GM23338 (cell line): ENCODE results near the gene SLC2A9. TPM values are rescaled to one million over a fixed set of nuclear protein-coding genes. Genes with fewer than 3 reads are reported as not detected.

Source experiments
- ATAC-seq: fragments of 200-7000 bp; cut with Tn5 transposase; 3 replicates; pipeline ENCODE4 v1.9.1; 2020
- DNase-seq: peaks from one replicate; pipeline ENCODE4 v3.0.0-alpha.2; 2015; ENCODE audit warnings: low spot score
- H2AFZ ChIP-seq: fragments of 200-600 bp; sonication (generic); 2 replicates; pipeline ENCODE4 v1.8.0; 2016; ENCODE audit warnings: antibody characterized with exemption, mild to moderate bottlenecking, moderate library complexity
- H3F3A ChIP-seq: fragments of 200-600 bp; sonication (generic); replicated peaks from 2 replicates; pipeline ENCODE4 v1.8.0; 2017; ENCODE audit warnings: antibody characterized with exemption, mixed run types, low read depth
- H3K27ac ChIP-seq: fragments of 200-600 bp; sonication (generic); 2 replicates; pipeline ENCODE4 v1.6.1; 2016; ENCODE audit warnings: low read depth
- H3K27me3 ChIP-seq: fragments of 200-600 bp; sonication (generic); 2 replicates; pipeline ENCODE4 v1.8.0; 2016; ENCODE audit warnings: mild to moderate bottlenecking, mixed run types, moderate library complexity; ENCODE audit not compliant: insufficient read depth
- H3K36me3 ChIP-seq: fragments of 200-600 bp; sonication (generic); 2 replicates; pipeline ENCODE4 v1.8.0; 2016; ENCODE audit warnings: mild to moderate bottlenecking; ENCODE audit not compliant: insufficient read depth
- H3K4me1 ChIP-seq: fragments of 200-600 bp; sonication (generic); 2 replicates; pipeline ENCODE4 v1.8.0; 2016; ENCODE audit warnings: mild to moderate bottlenecking, moderate library complexity; ENCODE audit not compliant: insufficient read depth
- H3K4me2 ChIP-seq: fragments of 200-600 bp; sonication (generic); 2 replicates; pipeline ENCODE4 v1.7.1; 2017; ENCODE audit warnings: mixed run types
- H3K4me3 ChIP-seq: fragments of 200-600 bp; sonication (generic); 2 replicates; pipeline ENCODE4 v1.6.1; 2016; ENCODE audit warnings: mixed run types
- H3K79me2 ChIP-seq: fragments of 200-600 bp; sonication (generic); replicated peaks from 2 replicates; pipeline ENCODE4 v1.8.0; 2017; ENCODE audit warnings: mild to moderate bottlenecking; ENCODE audit not compliant: insufficient read depth
- H3K9me2 ChIP-seq: fragments of 200-600 bp; sonication (generic); 2 replicates; pipeline ENCODE4 v1.8.0; 2017; ENCODE audit not compliant: insufficient read depth
- H4K20me1 ChIP-seq: fragments of 200-600 bp; sonication (generic); replicated peaks from 2 replicates; pipeline ENCODE4 v1.8.0; 2017; ENCODE audit warnings: mild to moderate bottlenecking; ENCODE audit not compliant: insufficient read depth
- H3K27ac Mint-ChIP-seq: 2 replicates; pipeline ENCODE4 v1.8.0; 2020; ENCODE audit warnings: inconsistent platforms, mild to moderate bottlenecking, moderate library complexity, mixed read lengths
- H3K27me3 Mint-ChIP-seq: 3 replicates; pipeline ENCODE4 v1.8.0; 2022; ENCODE audit warnings: low read depth, mild to moderate bottlenecking, moderate library complexity, mixed read lengths, inconsistent platforms; ENCODE audit not compliant: insufficient read depth, poor library complexity
- H3K36me3 Mint-ChIP-seq: 3 replicates; pipeline ENCODE4 v1.8.0; 2021; ENCODE audit warnings: low read depth, mild to moderate bottlenecking, inconsistent platforms, moderate library complexity, mixed read lengths
- H3K4me1 Mint-ChIP-seq: 3 replicates; pipeline ENCODE4 v1.8.0; 2020; ENCODE audit warnings: mild to moderate bottlenecking, inconsistent platforms, mixed read lengths
- H3K4me3 Mint-ChIP-seq: 3 replicates; pipeline ENCODE4 v1.8.0; 2021; ENCODE audit warnings: moderate library complexity, mild to moderate bottlenecking, inconsistent platforms, mixed read lengths
- H3K9me3 Mint-ChIP-seq: 3 replicates; pipeline ENCODE4 v1.8.0; 2020; ENCODE audit warnings: moderate library complexity, mild to moderate bottlenecking, inconsistent platforms, mixed read lengths
- CREB1 ChIP-seq: fragments of 250-450 bp; sonication (Bioruptor Pico); IDR thresholded peaks from 2 replicates; pipeline ENCODE4 v1.5.0; 2020; ENCODE audit warnings: low read depth, mild to moderate bottlenecking, moderate library complexity
- CTCF ChIP-seq, 2 experiments: fragments of 200-600 bp in 1 of 2; sonication (generic) in 1 of 2; conservative IDR thresholded peaks; 2 replicates each; pipeline versions ENCODE4 v1.5.1 to v1.6.1; 2016 to 2017; ENCODE audit warnings: antibody characterized with exemption in 2 of 2, low read depth in 2 of 2, mild to moderate bottlenecking in 2 of 2, moderate library complexity in 1 of 2
- EZH2 ChIP-seq: fragments of 200-600 bp; sonication (generic); IDR thresholded peaks from one replicate; pipeline ENCODE4 v1.8.0; 2017; ENCODE audit warnings: antibody characterized with exemption, mild to moderate bottlenecking, low read depth; ENCODE audit not compliant: unreplicated experiment
- EZH2phosphoT487 ChIP-seq: fragments of 200-600 bp; sonication (generic); IDR thresholded peaks from one replicate; pipeline ENCODE4 v1.8.1; 2018; ENCODE audit warnings: antibody characterized with exemption; ENCODE audit not compliant: unreplicated experiment
- JUNB ChIP-seq: IDR thresholded peaks from one replicate; pipeline ENCODE4 v1.6.1; 2016; ENCODE audit warnings: antibody characterized with exemption; ENCODE audit not compliant: unreplicated experiment
- NANOG ChIP-seq: IDR thresholded peaks from 2 replicates; pipeline ENCODE4 v1.6.1; 2016; ENCODE audit warnings: antibody characterized with exemption, borderline replicate concordance
- POLR2AphosphoS5 ChIP-seq: IDR thresholded peaks from 2 replicates; pipeline ENCODE4 v1.6.1; 2016; ENCODE audit warnings: antibody characterized with exemption, low read depth
- STAT1 ChIP-seq: IDR thresholded peaks from one replicate; pipeline ENCODE4 v1.6.1; 2016; ENCODE audit warnings: antibody characterized with exemption; ENCODE audit not compliant: unreplicated experiment
- ZNF114 ChIP-seq: fragments of 250-450 bp; sonication (Bioruptor Pico); IDR thresholded peaks from 2 replicates; pipeline ENCODE4 v1.5.0; 2020; ENCODE audit warnings: mild to moderate bottlenecking, moderate library complexity
- ZNF331 ChIP-seq: fragments of 250-450 bp; sonication (Bioruptor Pico); IDR thresholded peaks from 2 replicates; pipeline ENCODE4 v1.5.0; 2020; ENCODE audit warnings: low read depth, mild to moderate bottlenecking, moderate library complexity
- polyA plus RNA-seq: library from polyadenylated mRNA; unstranded; fragments of >200 nt; fragmentation: Nextera tagmentation; extraction: Ambion mirVana; gene quantifications from 2 replicates; pipeline ENCODE4 v1.2.1, GENCODE V29; 2016
- total RNA-seq: library from RNA; depleted of rRNA; stranded (reverse); fragments of >200 nt; shearing (Covaris generic); gene quantifications from 2 replicates; pipeline ENCODE4 v1.2.3, GENCODE V29; 2014
- TF ChIP-seq, protein P1 (sequence below): IDR thresholded peaks from 2 replicates; pipeline ENCODE4 v1.6.1; 2016; ENCODE audit warnings: antibody characterized with exemption
- TF ChIP-seq, protein P2 (sequence below): fragments of 250-450 bp; sonication (Bioruptor Pico); IDR thresholded peaks from 2 replicates; pipeline ENCODE4 v1.5.0; 2020; ENCODE audit warnings: mild to moderate bottlenecking, moderate library complexity

Gene SLC2A9
- total and polyA plus RNA-seq, 2 experiments from 2014 or later, result 0.21 to 0.40 TPM

DNA sequence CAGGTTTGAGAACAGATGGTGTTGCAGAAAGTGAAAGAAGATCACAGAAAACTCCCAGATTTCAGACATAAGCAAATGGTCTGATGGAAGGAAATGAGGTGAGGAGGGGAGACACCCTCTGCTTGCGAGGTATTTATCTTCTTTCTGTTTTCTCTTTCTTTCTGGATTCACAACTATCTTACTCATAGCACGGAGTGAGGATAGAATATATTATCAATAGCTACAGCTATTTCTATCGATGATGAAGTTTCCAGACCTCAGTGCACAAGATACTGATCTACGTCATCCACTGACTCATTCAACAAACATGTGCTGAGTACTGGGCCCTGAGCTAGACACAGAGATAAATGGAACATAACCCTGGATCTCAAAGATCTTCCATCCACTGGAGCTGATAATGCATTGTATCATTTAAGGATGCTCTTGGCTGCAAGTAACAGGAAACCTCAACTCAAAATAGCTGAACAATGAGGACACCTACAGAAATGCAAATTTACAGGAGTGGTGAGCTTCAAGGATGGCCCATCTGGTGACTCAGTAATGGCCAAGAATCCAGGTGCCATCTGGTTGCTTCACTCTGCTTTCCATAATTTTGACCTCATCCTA is 21.2 kb downstream of the SLC2A9 start:
- H3K79me2 ChIP-seq, result no peaks in the 10 kb centered on the region
- Mint-ChIP-seq H3K27me3 (no peaks in the 10 kb centered on the region), H3K4me1 (no peaks in the 10 kb centered on the region), H3K27ac (no peak overlapping the region), H3K9me3 (no peaks in the 10 kb centered on the region), H3K36me3 (no peaks in the 10 kb centered on the region), H3K4me3 (no peak overlapping the region)
- H3K27me3 ChIP-seq, result no peaks in the 10 kb centered on the region
- ATAC-seq, result no peak
- H3K27ac ChIP-seq, result no peak overlapping the region
- H3F3A ChIP-seq, result no peaks in the 10 kb centered on the region
- DNase-seq, result no peak
- no peak overlapping the region for H3K4me2 ChIP-seq
- H4K20me1 ChIP-seq, result no peaks in the 10 kb centered on the region
- peaks cover 8% of the 10 kb centered on the region for H3K9me2 ChIP-seq
- H3K4me3 ChIP-seq, result no peak overlapping the region
- TF ChIP-seq, protein P1, sequence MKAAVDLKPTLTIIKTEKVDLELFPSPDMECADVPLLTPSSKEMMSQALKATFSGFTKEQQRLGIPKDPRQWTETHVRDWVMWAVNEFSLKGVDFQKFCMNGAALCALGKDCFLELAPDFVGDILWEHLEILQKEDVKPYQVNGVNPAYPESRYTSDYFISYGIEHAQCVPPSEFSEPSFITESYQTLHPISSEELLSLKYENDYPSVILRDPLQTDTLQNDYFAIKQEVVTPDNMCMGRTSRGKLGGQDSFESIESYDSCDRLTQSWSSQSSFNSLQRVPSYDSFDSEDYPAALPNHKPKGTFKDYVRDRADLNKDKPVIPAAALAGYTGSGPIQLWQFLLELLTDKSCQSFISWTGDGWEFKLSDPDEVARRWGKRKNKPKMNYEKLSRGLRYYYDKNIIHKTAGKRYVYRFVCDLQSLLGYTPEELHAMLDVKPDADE, result no peak
- TF ChIP-seq ZNF114 (CRISPR knock-in tag) (no peak), POLR2AphosphoS5 (no peak)
- no peak overlapping the region for H2AFZ ChIP-seq
- no peaks in the 10 kb centered on the region for H3K36me3 ChIP-seq
- H3K4me1 ChIP-seq, result no peaks in the 10 kb centered on the region

DNA sequence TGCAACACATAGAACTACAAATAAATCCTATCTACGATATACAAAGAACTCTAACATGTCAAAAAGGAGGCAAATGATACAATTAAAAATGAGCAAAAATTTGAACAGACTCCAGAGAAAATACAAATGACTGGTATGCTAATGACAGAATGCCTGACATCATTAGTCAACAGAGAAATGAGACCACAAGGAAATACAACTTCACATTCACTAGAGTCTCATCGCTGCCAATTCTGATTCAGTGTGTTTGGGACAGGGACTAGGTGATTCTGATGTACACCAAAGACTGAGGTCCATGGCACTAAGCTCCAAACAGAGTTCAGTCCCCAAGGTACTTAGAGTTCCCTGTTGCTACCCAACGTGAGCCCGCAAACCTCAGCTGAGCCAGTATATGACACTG is 23.4 kb downstream of the SLC2A9 start:
- no peak for ATAC-seq
- no peak overlapping the region for H3K4me3 ChIP-seq
- no peak overlapping the region for H3K4me2 ChIP-seq
- peaks cover 8% of the 10 kb centered on the region for H3K9me2 ChIP-seq
- no peaks in the 10 kb centered on the region for H3K79me2 ChIP-seq
- Mint-ChIP-seq H3K9me3 (no peaks in the 10 kb centered on the region), H3K4me1 (no peaks in the 10 kb centered on the region), H3K27ac (no peak overlapping the region), H3K4me3 (no peak overlapping the region), H3K27me3 (no peaks in the 10 kb centered on the region), H3K36me3 (no peaks in the 10 kb centered on the region)
- no peak overlapping the region for H3K27ac ChIP-seq
- H3K27me3 ChIP-seq, result no peaks in the 10 kb centered on the region
- no peaks in the 10 kb centered on the region for H3K4me1 ChIP-seq
- H2AFZ ChIP-seq, result no peak overlapping the region
- H4K20me1 ChIP-seq, result no peaks in the 10 kb centered on the region
- no peak for DNase-seq
- H3F3A ChIP-seq, result no peaks in the 10 kb centered on the region
- no peaks in the 10 kb centered on the region for H3K36me3 ChIP-seq
- no peak for TF ChIP-seq ZNF331
- TF ChIP-seq NANOG, result no peak
- no peak for TF ChIP-seq JUNB
- no peak for TF ChIP-seq EZH2
- TF ChIP-seq CTCF (conservative IDR thresholded peaks at IDR 0.05; ENCODE audit: low read depth in 2 of 2), result no peak
- TF ChIP-seq STAT1, result no peak
- no peak for TF ChIP-seq EZH2phosphoT487
- TF ChIP-seq, protein P2, sequence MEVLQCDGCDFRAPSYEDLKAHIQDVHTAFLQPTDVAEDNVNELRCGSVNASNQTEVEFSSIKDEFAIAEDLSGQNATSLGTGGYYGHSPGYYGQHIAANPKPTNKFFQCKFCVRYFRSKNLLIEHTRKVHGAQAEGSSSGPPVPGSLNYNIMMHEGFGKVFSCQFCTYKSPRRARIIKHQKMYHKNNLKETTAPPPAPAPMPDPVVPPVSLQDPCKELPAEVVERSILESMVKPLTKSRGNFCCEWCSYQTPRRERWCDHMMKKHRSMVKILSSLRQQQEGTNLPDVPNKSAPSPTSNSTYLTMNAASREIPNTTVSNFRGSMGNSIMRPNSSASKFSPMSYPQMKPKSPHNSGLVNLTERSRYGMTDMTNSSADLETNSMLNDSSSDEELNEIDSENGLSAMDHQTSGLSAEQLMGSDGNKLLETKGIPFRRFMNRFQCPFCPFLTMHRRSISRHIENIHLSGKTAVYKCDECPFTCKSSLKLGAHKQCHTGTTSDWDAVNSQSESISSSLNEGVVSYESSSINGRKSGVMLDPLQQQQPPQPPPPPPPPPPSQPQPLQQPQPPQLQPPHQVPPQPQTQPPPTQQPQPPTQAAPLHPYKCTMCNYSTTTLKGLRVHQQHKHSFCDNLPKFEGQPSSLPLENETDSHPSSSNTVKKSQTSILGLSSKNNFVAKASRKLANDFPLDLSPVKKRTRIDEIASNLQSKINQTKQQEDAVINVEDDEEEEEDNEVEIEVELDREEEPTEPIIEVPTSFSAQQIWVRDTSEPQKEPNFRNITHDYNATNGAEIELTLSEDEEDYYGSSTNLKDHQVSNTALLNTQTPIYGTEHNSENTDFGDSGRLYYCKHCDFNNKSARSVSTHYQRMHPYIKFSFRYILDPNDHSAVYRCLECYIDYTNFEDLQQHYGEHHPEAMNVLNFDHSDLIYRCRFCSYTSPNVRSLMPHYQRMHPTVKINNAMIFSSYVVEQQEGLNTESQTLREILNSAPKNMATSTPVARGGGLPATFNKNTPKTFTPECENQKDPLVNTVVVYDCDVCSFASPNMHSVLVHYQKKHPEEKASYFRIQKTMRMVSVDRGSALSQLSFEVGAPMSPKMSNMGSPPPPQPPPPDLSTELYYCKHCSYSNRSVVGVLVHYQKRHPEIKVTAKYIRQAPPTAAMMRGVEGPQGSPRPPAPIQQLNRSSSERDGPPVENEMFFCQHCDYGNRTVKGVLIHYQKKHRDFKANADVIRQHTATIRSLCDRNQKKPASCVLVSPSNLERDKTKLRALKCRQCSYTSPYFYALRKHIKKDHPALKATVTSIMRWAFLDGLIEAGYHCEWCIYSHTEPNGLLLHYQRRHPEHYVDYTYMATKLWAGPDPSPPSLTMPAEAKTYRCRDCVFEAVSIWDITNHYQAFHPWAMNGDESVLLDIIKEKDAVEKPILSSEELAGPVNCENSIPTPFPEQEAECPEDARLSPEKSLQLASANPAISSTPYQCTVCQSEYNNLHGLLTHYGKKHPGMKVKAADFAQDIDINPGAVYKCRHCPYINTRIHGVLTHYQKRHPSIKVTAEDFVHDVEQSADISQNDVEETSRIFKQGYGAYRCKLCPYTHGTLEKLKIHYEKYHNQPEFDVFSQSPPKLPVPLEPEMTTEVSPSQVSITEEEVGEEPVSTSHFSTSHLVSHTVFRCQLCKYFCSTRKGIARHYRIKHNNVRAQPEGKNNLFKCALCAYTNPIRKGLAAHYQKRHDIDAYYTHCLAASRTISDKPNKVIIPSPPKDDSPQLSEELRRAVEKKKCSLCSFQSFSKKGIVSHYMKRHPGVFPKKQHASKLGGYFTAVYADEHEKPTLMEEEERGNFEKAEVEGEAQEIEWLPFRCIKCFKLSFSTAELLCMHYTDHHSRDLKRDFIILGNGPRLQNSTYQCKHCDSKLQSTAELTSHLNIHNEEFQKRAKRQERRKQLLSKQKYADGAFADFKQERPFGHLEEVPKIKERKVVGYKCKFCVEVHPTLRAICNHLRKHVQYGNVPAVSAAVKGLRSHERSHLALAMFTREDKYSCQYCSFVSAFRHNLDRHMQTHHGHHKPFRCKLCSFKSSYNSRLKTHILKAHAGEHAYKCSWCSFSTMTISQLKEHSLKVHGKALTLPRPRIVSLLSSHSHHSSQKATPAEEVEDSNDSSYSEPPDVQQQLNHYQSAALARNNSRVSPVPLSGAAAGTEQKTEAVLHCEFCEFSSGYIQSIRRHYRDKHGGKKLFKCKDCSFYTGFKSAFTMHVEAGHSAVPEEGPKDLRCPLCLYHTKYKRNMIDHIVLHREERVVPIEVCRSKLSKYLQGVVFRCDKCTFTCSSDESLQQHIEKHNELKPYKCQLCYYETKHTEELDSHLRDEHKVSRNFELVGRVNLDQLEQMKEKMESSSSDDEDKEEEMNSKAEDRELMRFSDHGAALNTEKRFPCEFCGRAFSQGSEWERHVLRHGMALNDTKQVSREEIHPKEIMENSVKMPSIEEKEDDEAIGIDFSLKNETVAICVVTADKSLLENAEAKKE (CRISPR knock-in tag), result no peak
- TF ChIP-seq, protein P1, result no peak
- TF ChIP-seq ZNF114 (CRISPR knock-in tag), result no peak
- no peak for TF ChIP-seq POLR2AphosphoS5
- TF ChIP-seq CREB1 (CRISPR knock-in tag), result no peak
